HEK293T (cell line): ENCODE data around the gene TBC1D22A.

Source experiments
- CTCF ChIA-PET: fragments of 350-600 bp; formaldehyde crosslinking; extraction: SDS; loops from one replicate; lab custom pipeline; 2021; ENCODE audit warnings: antibody characterized with exemption, inconsistent platforms; lab: Yijun Ruan, JAX
- POLR2A ChIA-PET: fragments of 350-600 bp; formaldehyde crosslinking; extraction: SDS; loops from one replicate; lab custom pipeline; 2020; ENCODE audit warnings: antibody characterized with exemption, inconsistent platforms; lab: Yijun Ruan, JAX
- DNase-seq: peaks from one replicate; pipeline ENCODE4 v3.0.0; 2012; ENCODE audit warnings: mixed read lengths; ENCODE audit errors: extremely low spot score
- ARNT ChIP-seq: fragments of 450-650 bp; IDR thresholded peaks from 2 replicates; pipeline ENCODE4 v1.6.1; 2017; ENCODE audit warnings: mild to moderate bottlenecking
- BHLHE40 ChIP-seq: fragments of 450-650 bp; IDR thresholded peaks from 2 replicates; pipeline ENCODE4 v1.6.1; 2016; ENCODE audit warnings: mild to moderate bottlenecking, moderate library complexity, borderline replicate concordance
- CTBP1 ChIP-seq: fragments of 450-650 bp; IDR thresholded peaks from 2 replicates; pipeline ENCODE4 v1.6.1; 2016; ENCODE audit warnings: borderline replicate concordance
- ELF4 ChIP-seq: fragments of 450-650 bp; IDR thresholded peaks from 2 replicates; pipeline ENCODE4 v1.6.1; 2017; ENCODE audit warnings: antibody characterized with exemption
- FOXA1 ChIP-seq: fragments of 450-650 bp; IDR thresholded peaks from 2 replicates; pipeline ENCODE4 v1.6.1; 2016; ENCODE audit warnings: mild to moderate bottlenecking
- FOXK2 ChIP-seq: fragments of 450-650 bp; IDR thresholded peaks from 2 replicates; pipeline ENCODE4 v1.6.1; 2016; ENCODE audit warnings: mild to moderate bottlenecking
- FOXM1 ChIP-seq: fragments of 450-650 bp; IDR thresholded peaks from 2 replicates; pipeline ENCODE4 v1.6.1; 2017; ENCODE audit warnings: mild to moderate bottlenecking, borderline replicate concordance
- HDGF ChIP-seq: fragments of 450-650 bp; IDR thresholded peaks from 2 replicates; pipeline ENCODE4 v1.6.1; 2017; ENCODE audit warnings: antibody characterized with exemption, borderline replicate concordance
- L3MBTL2 ChIP-seq: fragments of 450-650 bp; conservative IDR thresholded peaks from 2 replicates; pipeline ENCODE4 v1.6.1; 2016; ENCODE audit warnings: mild to moderate bottlenecking
- LEF1 ChIP-seq: fragments of 450-650 bp; IDR thresholded peaks from 2 replicates; pipeline ENCODE4 v1.6.1; 2017; ENCODE audit warnings: mild to moderate bottlenecking, borderline replicate concordance
- NFRKB ChIP-seq: fragments of 450-650 bp; IDR thresholded peaks from 2 replicates; pipeline ENCODE4 v1.6.1; 2016; ENCODE audit warnings: mild to moderate bottlenecking, moderate library complexity
- PKNOX1 ChIP-seq: fragments of 450-650 bp; IDR thresholded peaks from 2 replicates; pipeline ENCODE4 v1.6.1; 2016
- SP1 ChIP-seq: fragments of 450-650 bp; IDR thresholded peaks from 2 replicates; pipeline ENCODE4 v1.6.1; 2017
- SUZ12 ChIP-seq: fragments of 450-650 bp; IDR thresholded peaks from 2 replicates; pipeline ENCODE4 v1.6.1; 2016; ENCODE audit warnings: mild to moderate bottlenecking
- TARDBP ChIP-seq: fragments of 450-650 bp; IDR thresholded peaks from 2 replicates; pipeline ENCODE4 v1.6.1; 2016
- ZNF384 ChIP-seq: fragments of 450-650 bp; IDR thresholded peaks from 2 replicates; pipeline ENCODE4 v1.6.1; 2016

Gene TBC1D22A

GRCh38 chr22:47190276-47190956, 428.0 kb downstream of the TBC1D22A start:
- ChIA-PET CTCF (no interaction called here), POLR2A (no interaction called here)
- no peak for TF ChIP-seq L3MBTL2
- TF ChIP-seq FOXK2, result no peak
- TF ChIP-seq BHLHE40, result no peak
- TF ChIP-seq LEF1, result no peak
- TF ChIP-seq ZNF384, result no peak
- no peak for TF ChIP-seq SP1
- no peak for TF ChIP-seq SUZ12
- TF ChIP-seq FOXM1, result no peak
- no peak for TF ChIP-seq CTBP1
- TF ChIP-seq NFRKB, result no peak
- TF ChIP-seq FOXA1, result no peak
- no peak for TF ChIP-seq PKNOX1
- no peak for DNase-seq

GRCh38 chr22:47190957-47191670, 428.7 kb downstream of the TBC1D22A start:
- ChIA-PET POLR2A (no interaction called here), CTCF (no interaction called here)
- TF ChIP-seq CTBP1, result no peak
- no peak for TF ChIP-seq ARNT
- no peak for TF ChIP-seq BHLHE40
- no peak for TF ChIP-seq PKNOX1
- TF ChIP-seq ZNF384, result no peak
- TF ChIP-seq L3MBTL2, result no peak
- TF ChIP-seq FOXA1, result no peak
- TF ChIP-seq ELF4, result no peak
- TF ChIP-seq FOXK2, result no peak
- no peak for DNase-seq

- ChIA-PET CTCF (no interaction called here), POLR2A (no interaction called here)
- TF ChIP-seq FOXM1 (no peak), SP1 (no peak), ZNF384 (no peak), PKNOX1 (no peak), FOXA1 (no peak), LEF1 (no peak), ARNT (no peak), SUZ12 (no peak), FOXK2 (no peak), HDGF (no peak), BHLHE40 (no peak), L3MBTL2 (no peak), CTBP1 (no peak)
- DNase-seq, result no peak
These were observed 429.5 kb downstream of the TBC1D22A start for GRCh38 chr22:47191671-47192650.

- ChIA-PET CTCF (no interaction called here), POLR2A (no interaction called here)
- no peak for DNase-seq
- TF ChIP-seq L3MBTL2 (no peak), BHLHE40 (no peak), TARDBP (no peak), FOXK2 (no peak), NFRKB (no peak), FOXA1 (no peak), CTBP1 (no peak), ELF4 (no peak), ARNT (no peak), ZNF384 (no peak), FOXM1 (no peak), PKNOX1 (no peak), SUZ12 (no peak), SP1 (no peak), HDGF (no peak), LEF1 (no peak)
These were observed 430.4 kb downstream of the TBC1D22A start for GRCh38 chr22:47192651-47193437.
